ENCODE measurements around the gene NR3C1.
A peak's percentile ranks its signal among the peaks of the same experiment; 100 is the strongest.

Gene NR3C1

DNA sequence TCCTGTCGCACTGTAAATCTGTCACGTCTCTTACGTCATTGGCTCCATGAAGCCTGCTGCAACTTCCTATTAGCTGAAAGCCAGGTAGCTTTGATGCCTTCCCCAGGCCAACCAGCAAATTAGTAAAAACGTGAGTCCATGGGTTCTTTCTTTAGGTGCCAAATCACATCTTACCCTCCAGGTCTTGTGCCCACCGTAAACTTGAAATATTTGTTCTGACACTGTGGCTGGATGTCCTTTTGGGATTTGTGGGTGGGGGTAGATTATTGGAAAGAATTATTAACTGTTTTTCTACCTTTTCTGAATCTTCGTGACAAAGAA, 172.8 kb downstream of the NR3C1 start:
- Histone ChIP-seq H3K27ac (ENCODE audit: low read depth, low read length) (peak overlapping the region; percentile 78), H3K4me3 (ENCODE audit: insufficient read depth, low read length, poor library complexity, severe bottlenecking) (no peak overlapping the region), H3K9ac (ENCODE audit: low read length) (peak overlapping the region; percentile 27; the same call in 1 of the 2 replicates), H3K9me2 (replicated peaks; ENCODE audit: insufficient read depth, low read length) (no peaks in the 10 kb centered on the region), H3K79me2 (ENCODE audit: insufficient read depth, low read length) (no peaks in the 10 kb centered on the region), H3F3A (ENCODE audit: insufficient read depth) (no peaks in the 10 kb centered on the region), H2AFZ (ENCODE audit: low read depth, low read length, severe bottlenecking) (peak overlapping the region; percentile 68), H3K9me3 (ENCODE audit: insufficient read depth, low read length) (no peaks in the 10 kb centered on the region), H3K36me3 (ENCODE audit: low read length) (no peaks in the 10 kb centered on the region), H4K20me1 (ENCODE audit: low read depth, low read length) (no peaks in the 10 kb centered on the region), H3K4me2 (ENCODE audit: low read depth, low read length, poor library complexity, severe bottlenecking) (peak overlapping the region; percentile 62), H3K27me3 (ENCODE audit: low read length) (no peaks in the 10 kb centered on the region)
- no peak for TF ChIP-seq EZH2phosphoT487 (conservative IDR thresholded peaks at IDR 0.05; ENCODE audit: low read length)
- TF ChIP-seq, protein P1, sequence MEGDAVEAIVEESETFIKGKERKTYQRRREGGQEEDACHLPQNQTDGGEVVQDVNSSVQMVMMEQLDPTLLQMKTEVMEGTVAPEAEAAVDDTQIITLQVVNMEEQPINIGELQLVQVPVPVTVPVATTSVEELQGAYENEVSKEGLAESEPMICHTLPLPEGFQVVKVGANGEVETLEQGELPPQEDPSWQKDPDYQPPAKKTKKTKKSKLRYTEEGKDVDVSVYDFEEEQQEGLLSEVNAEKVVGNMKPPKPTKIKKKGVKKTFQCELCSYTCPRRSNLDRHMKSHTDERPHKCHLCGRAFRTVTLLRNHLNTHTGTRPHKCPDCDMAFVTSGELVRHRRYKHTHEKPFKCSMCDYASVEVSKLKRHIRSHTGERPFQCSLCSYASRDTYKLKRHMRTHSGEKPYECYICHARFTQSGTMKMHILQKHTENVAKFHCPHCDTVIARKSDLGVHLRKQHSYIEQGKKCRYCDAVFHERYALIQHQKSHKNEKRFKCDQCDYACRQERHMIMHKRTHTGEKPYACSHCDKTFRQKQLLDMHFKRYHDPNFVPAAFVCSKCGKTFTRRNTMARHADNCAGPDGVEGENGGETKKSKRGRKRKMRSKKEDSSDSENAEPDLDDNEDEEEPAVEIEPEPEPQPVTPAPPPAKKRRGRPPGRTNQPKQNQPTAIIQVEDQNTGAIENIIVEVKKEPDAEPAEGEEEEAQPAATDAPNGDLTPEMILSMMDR (IDR thresholded peaks at IDR 0.05; ENCODE audit: insufficient read depth, low read length, poor library complexity, severe bottlenecking), result no peak

DNA sequence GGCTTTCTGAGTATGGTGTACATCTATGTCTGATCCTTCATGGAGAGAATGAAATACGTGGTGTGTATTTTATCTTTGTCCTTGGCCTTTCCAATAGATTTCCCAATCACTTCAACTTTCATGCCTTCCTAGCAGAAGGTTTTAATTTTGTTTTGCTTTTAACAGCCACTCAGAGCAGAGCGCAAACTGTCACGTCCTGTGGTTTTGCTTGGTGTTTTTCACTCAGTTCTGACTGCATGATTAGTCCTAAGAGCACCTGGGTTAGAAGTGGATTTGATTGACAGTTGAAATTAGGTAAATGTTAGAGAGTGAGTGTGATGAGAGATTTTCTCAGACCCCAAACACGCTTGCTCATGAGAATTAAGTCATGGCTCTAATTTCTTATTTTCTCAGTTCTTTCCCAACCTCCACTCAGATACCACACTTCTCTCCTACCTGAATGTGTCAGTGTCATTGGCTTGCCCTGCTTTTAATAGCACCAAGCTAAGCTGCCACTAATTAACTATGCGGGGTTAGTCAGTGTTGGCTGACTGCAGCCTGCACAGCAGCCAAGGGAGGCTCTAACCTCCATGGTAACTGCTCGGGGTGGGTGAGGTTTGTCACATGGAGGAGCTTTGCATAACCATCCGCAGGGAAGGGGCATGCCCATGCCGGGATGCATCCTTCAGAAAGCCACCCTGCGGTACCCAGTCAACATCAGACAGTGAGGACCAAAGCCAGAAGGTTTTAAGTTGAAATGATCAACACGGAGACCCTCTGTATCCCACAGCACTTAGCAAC, 173.4 kb downstream of the NR3C1 start:
- no peaks in the 10 kb centered on the region for H3K27me3 ChIP-seq (ENCODE audit: low read length)
- TF ChIP-seq EZH2phosphoT487 (conservative IDR thresholded peaks at IDR 0.05; ENCODE audit: low read length), result no peak
- TF ChIP-seq, protein P1 (IDR thresholded peaks at IDR 0.05; ENCODE audit: insufficient read depth, low read length, poor library complexity, severe bottlenecking), result no peak
- H3K79me2 ChIP-seq (ENCODE audit: insufficient read depth, low read length), result no peaks in the 10 kb centered on the region
- no peak overlapping the region for H3K4me3 ChIP-seq (ENCODE audit: insufficient read depth, low read length, poor library complexity, severe bottlenecking)
- peak overlapping the region; percentile 27; the same call in 1 of the 2 replicates for H3K9ac ChIP-seq (ENCODE audit: low read length)
- no peaks in the 10 kb centered on the region for H3K9me2 ChIP-seq (replicated peaks; ENCODE audit: insufficient read depth, low read length)
- peak overlapping the region; percentile 62 for H3K4me2 ChIP-seq (ENCODE audit: low read depth, low read length, poor library complexity, severe bottlenecking)
- no peaks in the 10 kb centered on the region for H3F3A ChIP-seq (ENCODE audit: insufficient read depth)
- H3K27ac ChIP-seq (ENCODE audit: low read depth, low read length), result peak overlapping the region; percentile 78
- no peaks in the 10 kb centered on the region for H3K36me3 ChIP-seq (ENCODE audit: low read length)
- no peaks in the 10 kb centered on the region for H4K20me1 ChIP-seq (ENCODE audit: low read depth, low read length)
- H3K9me3 ChIP-seq (ENCODE audit: insufficient read depth, low read length), result no peaks in the 10 kb centered on the region
- peak overlapping the region; percentile 68 for H2AFZ ChIP-seq (ENCODE audit: low read depth, low read length, severe bottlenecking)

DNA sequence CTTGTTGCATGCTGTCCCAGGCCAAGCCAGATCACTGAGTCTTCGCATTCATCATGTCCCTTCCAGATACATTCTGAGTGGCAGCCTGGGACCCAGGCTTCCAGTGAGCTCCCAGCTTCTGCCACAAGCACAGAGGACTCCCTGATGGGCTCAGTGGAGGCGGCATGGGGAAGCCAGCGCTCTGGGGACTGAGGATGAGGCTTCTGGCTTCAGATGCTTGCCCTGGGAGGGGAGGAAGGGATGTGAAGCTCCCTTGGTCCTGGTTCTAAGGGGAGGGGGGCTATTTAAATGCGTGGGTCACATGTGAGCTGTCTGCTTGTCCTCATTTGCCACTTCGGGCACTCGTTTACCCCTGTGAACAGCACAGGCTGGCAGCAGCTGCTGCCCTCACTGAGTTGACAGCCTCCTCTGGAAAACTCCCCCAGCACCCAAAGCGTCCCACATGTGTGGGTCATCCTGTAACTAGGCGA, 174.0 kb downstream of the NR3C1 start:
- Histone ChIP-seq H3K79me2 (ENCODE audit: insufficient read depth, low read length) (no peaks in the 10 kb centered on the region), H3K36me3 (ENCODE audit: low read length) (no peaks in the 10 kb centered on the region), H3K27me3 (ENCODE audit: low read length) (no peaks in the 10 kb centered on the region), H3K9me2 (replicated peaks; ENCODE audit: insufficient read depth, low read length) (no peaks in the 10 kb centered on the region), H4K20me1 (ENCODE audit: low read depth, low read length) (no peaks in the 10 kb centered on the region), H2AFZ (ENCODE audit: low read depth, low read length, severe bottlenecking) (peak overlapping the region; percentile 68), H3K4me3 (ENCODE audit: insufficient read depth, low read length, poor library complexity, severe bottlenecking) (no peak overlapping the region), H3K9me3 (ENCODE audit: insufficient read depth, low read length) (no peaks in the 10 kb centered on the region), H3F3A (ENCODE audit: insufficient read depth) (no peaks in the 10 kb centered on the region), H3K27ac (ENCODE audit: low read depth, low read length) (peak overlapping the region; percentile 78), H3K9ac (ENCODE audit: low read length) (peak overlapping the region; percentile 27; the same call in 1 of the 2 replicates), H3K4me2 (ENCODE audit: low read depth, low read length, poor library complexity, severe bottlenecking) (peak overlapping the region; percentile 62)
- TF ChIP-seq, protein P1 (IDR thresholded peaks at IDR 0.05; ENCODE audit: insufficient read depth, low read length, poor library complexity, severe bottlenecking), result no peak
- no peak for TF ChIP-seq EZH2phosphoT487 (conservative IDR thresholded peaks at IDR 0.05; ENCODE audit: low read length)
